ENCODE results near the gene ZNF496. TPM values are rescaled to one million over a fixed set of nuclear protein-coding genes. Genes with fewer than 3 reads are reported as not detected.

Gene ZNF496
- total and polyA plus RNA-seq, 2 of the 13 experiments (the other 11 are each of a cell fraction or from before 2014, with no cell fraction given): 14.8 to 18.6 TPM

DNA sequence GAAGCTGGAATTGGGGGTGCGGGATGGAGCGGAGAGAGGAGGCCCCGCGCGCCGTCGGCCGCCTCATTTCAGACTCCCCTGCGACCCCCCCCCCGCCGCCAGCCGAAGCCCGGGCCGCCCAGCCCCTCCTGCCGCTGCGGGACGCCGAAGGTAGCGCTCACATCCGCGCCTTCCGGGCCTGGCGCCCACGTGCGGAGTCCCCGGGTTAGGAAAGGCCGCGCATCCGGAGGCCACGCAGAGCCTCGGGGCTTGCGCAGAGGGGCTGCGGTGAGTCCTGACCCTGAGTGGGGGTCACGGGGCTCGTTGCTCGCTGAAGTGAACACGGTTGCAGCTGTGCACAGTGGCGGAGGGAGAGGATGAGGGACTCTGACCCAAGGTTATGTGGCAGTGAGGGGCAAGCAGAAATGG lies 552 bp upstream of the ZNF496 start (continued):
- TF ChIP-seq, protein P1, sequence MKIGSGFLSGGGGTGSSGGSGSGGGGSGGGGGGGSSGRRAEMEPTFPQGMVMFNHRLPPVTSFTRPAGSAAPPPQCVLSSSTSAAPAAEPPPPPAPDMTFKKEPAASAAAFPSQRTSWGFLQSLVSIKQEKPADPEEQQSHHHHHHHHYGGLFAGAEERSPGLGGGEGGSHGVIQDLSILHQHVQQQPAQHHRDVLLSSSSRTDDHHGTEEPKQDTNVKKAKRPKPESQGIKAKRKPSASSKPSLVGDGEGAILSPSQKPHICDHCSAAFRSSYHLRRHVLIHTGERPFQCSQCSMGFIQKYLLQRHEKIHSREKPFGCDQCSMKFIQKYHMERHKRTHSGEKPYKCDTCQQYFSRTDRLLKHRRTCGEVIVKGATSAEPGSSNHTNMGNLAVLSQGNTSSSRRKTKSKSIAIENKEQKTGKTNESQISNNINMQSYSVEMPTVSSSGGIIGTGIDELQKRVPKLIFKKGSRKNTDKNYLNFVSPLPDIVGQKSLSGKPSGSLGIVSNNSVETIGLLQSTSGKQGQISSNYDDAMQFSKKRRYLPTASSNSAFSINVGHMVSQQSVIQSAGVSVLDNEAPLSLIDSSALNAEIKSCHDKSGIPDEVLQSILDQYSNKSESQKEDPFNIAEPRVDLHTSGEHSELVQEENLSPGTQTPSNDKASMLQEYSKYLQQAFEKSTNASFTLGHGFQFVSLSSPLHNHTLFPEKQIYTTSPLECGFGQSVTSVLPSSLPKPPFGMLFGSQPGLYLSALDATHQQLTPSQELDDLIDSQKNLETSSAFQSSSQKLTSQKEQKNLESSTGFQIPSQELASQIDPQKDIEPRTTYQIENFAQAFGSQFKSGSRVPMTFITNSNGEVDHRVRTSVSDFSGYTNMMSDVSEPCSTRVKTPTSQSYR (CRISPR knock-in tag; IDR thresholded peaks at IDR 0.05; ENCODE audit: borderline replicate concordance): no peak
- TF ChIP-seq SRY (CRISPR knock-in tag; IDR thresholded peaks at IDR 0.05): peak; percentile 94
- TF ChIP-seq GATAD1 (CRISPR knock-in tag; IDR thresholded peaks at IDR 0.05): no peak
- no peak for TF ChIP-seq E2F2 (CRISPR knock-in tag; IDR thresholded peaks at IDR 0.05; ENCODE audit: borderline replicate concordance)
- no peak for TF ChIP-seq ONECUT2 (CRISPR knock-in tag; IDR thresholded peaks at IDR 0.05)
- TF ChIP-seq ZNF496 (CRISPR knock-in tag; IDR thresholded peaks at IDR 0.05; ENCODE audit: insufficient replicate concordance): no peak
- no peak for TF ChIP-seq EHMT2 (IDR thresholded peaks at IDR 0.05; ENCODE audit: borderline replicate concordance, low read depth, low read length)
- TF ChIP-seq ASH2L (IDR thresholded peaks at IDR 0.05; ENCODE audit: insufficient read length, low read depth, low read length): no peak
- TF ChIP-seq FOXC1 (CRISPR knock-in tag; IDR thresholded peaks at IDR 0.05; ENCODE audit: borderline replicate concordance): no peak
- 0 out of 2 replicates have a peak, but pooled peaks have one; percentile 16 for TF ChIP-seq CREB3 (CRISPR knock-in tag; IDR thresholded peaks at IDR 0.05)
- TF ChIP-seq ZNF33B (CRISPR knock-in tag; IDR thresholded peaks at IDR 0.05): no peak
- TF ChIP-seq, protein P2, sequence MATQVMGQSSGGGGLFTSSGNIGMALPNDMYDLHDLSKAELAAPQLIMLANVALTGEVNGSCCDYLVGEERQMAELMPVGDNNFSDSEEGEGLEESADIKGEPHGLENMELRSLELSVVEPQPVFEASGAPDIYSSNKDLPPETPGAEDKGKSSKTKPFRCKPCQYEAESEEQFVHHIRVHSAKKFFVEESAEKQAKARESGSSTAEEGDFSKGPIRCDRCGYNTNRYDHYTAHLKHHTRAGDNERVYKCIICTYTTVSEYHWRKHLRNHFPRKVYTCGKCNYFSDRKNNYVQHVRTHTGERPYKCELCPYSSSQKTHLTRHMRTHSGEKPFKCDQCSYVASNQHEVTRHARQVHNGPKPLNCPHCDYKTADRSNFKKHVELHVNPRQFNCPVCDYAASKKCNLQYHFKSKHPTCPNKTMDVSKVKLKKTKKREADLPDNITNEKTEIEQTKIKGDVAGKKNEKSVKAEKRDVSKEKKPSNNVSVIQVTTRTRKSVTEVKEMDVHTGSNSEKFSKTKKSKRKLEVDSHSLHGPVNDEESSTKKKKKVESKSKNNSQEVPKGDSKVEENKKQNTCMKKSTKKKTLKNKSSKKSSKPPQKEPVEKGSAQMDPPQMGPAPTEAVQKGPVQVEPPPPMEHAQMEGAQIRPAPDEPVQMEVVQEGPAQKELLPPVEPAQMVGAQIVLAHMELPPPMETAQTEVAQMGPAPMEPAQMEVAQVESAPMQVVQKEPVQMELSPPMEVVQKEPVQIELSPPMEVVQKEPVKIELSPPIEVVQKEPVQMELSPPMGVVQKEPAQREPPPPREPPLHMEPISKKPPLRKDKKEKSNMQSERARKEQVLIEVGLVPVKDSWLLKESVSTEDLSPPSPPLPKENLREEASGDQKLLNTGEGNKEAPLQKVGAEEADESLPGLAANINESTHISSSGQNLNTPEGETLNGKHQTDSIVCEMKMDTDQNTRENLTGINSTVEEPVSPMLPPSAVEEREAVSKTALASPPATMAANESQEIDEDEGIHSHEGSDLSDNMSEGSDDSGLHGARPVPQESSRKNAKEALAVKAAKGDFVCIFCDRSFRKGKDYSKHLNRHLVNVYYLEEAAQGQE (IDR thresholded peaks at IDR 0.05; ENCODE audit: borderline replicate concordance in 1 of 2, low read depth in 1 of 2, low read length in 2 of 2): no peak
- TF ChIP-seq ZNF564 (CRISPR knock-in tag; IDR thresholded peaks at IDR 0.05): peak; percentile 39; the same call in 1 of the 2 replicates
- TF ChIP-seq HNF4A (CRISPR knock-in tag; IDR thresholded peaks at IDR 0.05): no peak
- no peak; the same call in none of the 2 replicates for TF ChIP-seq ZNF749 (CRISPR knock-in tag; IDR thresholded peaks at IDR 0.05; ENCODE audit: borderline replicate concordance)
- TF ChIP-seq MAFK (conservative IDR thresholded peaks at IDR 0.05 in 1 of 2, IDR thresholded peaks at IDR 0.05 in 1 of 2; ENCODE audit: low read length in 2 of 2): no peak
